GM19438 (cell line): ENCODE measurements around the gene CTAGE9.
"Not testable (repeated sequence)": the region's sequence is repeated elsewhere in the genome, so short reads cannot be mapped to it uniquely, and the experiment has no call there.

Experiments
- ATAC-seq: cut with Tn5 transposase; IDR thresholded peaks from one replicate; pipeline ENCODE4 v1.9.1; 2021; ENCODE audit warnings: low read depth; ENCODE audit not compliant: unreplicated experiment

The CTAGE9 gene

GRCh38 chr6:131729550-131729949 is 18.7 kb upstream of the CTAGE9 start:
- no peak for ATAC-seq

GRCh38 chr6:131728296-131728939 is 17.6 kb upstream of the CTAGE9 start:
- ATAC-seq, result no peak

GRCh38 chr6:131727868-131728267 is 17.1 kb upstream of the CTAGE9 start:
- no peak for ATAC-seq

GRCh38 chr6:131727467-131727866 is 16.6 kb upstream of the CTAGE9 start:
- ATAC-seq, result no peak

- no peak for ATAC-seq
Observed at GRCh38 chr6:131724114-131724513, 13.3 kb upstream of the CTAGE9 start.

- ATAC-seq, result no peak
Observed at GRCh38 chr6:131721161-131721560, 10.3 kb upstream of the CTAGE9 start.

- ATAC-seq, result no peak
Observed at GRCh38 chr6:131717836-131718542, 7.2 kb upstream of the CTAGE9 start.

- ATAC-seq, result peak; percentile 54
Observed at GRCh38 chr6:131715567-131715966, 4.8 kb upstream of the CTAGE9 start.

GRCh38 chr6:131703905-131704304 is 6.9 kb downstream of the CTAGE9 start:
- ATAC-seq, result not testable (repeated sequence)

GRCh38 chr6:131700851-131701250 is 10.0 kb downstream of the CTAGE9 start:
- ATAC-seq, result not testable (repeated sequence)

GRCh38 chr6:131696956-131697355 is 13.9 kb downstream of the CTAGE9 start:
- no peak for ATAC-seq

- peak; percentile 94 for ATAC-seq
Observed at GRCh38 chr6:131694832-131695426, 15.9 kb downstream of the CTAGE9 start.

GRCh38 chr6:131693384-131693783 is 17.4 kb downstream of the CTAGE9 start:
- ATAC-seq, result no peak

- ATAC-seq, result no peak
Observed at GRCh38 chr6:131692589-131692988, 18.2 kb downstream of the CTAGE9 start.

- ATAC-seq, result no peak
Observed at GRCh38 chr6:131692031-131692430, 18.8 kb downstream of the CTAGE9 start.

GRCh38 chr6:131688286-131688685 is 22.5 kb downstream of the CTAGE9 start:
- peak; percentile 57 for ATAC-seq

GRCh38 chr6:131687022-131687421 is 23.8 kb downstream of the CTAGE9 start:
- ATAC-seq, result no peak

- no peak for ATAC-seq
Observed at GRCh38 chr6:131685266-131685780, 25.5 kb downstream of the CTAGE9 start.

GRCh38 chr6:131683479-131683878 is 27.3 kb downstream of the CTAGE9 start:
- ATAC-seq, result no peak

- ATAC-seq, result no peak
Observed at GRCh38 chr6:131682442-131682841, 28.4 kb downstream of the CTAGE9 start.

GRCh38 chr6:131681585-131681984 is 29.2 kb downstream of the CTAGE9 start:
- ATAC-seq, result no peak

- no peak for ATAC-seq
Observed at GRCh38 chr6:131680868-131681267, 29.9 kb downstream of the CTAGE9 start.
